HEK293T (cell line): ENCODE results near the gene STIM1.

Source experiments
- BHLHE40 ChIP-seq: fragments of 450-650 bp; IDR thresholded peaks from 2 replicates; pipeline ENCODE4 v1.6.1; 2016; ENCODE audit warnings: mild to moderate bottlenecking, moderate library complexity, borderline replicate concordance
- ELF4 ChIP-seq: fragments of 450-650 bp; IDR thresholded peaks from 2 replicates; pipeline ENCODE4 v1.6.1; 2017; ENCODE audit warnings: antibody characterized with exemption
- SP1 ChIP-seq: fragments of 450-650 bp; IDR thresholded peaks from 2 replicates; pipeline ENCODE4 v1.6.1; 2017
- TARDBP ChIP-seq: fragments of 450-650 bp; IDR thresholded peaks from 2 replicates; pipeline ENCODE4 v1.6.1; 2016
- ZNF384 ChIP-seq: fragments of 450-650 bp; IDR thresholded peaks from 2 replicates; pipeline ENCODE4 v1.6.1; 2016

GRCh38 chr11:4032097-4032496, 176.6 kb downstream of the STIM1 start:
- TF ChIP-seq ZNF384 (no peak), TARDBP (no peak), BHLHE40 (no peak), SP1 (no peak), ELF4 (no peak)
